Kidney tubule cell (primary cell): ENCODE data around the gene CSTB.
"Not testable (repeated sequence)": the region's sequence is repeated elsewhere in the genome, so short reads cannot be mapped to it uniquely, and the experiment has no call there.

Experiments
- DNase-seq: peaks from one replicate; pipeline ENCODE4 v3.0.0-alpha.2; 2018; ENCODE audit warnings: low spot score

The CSTB gene

DNA sequence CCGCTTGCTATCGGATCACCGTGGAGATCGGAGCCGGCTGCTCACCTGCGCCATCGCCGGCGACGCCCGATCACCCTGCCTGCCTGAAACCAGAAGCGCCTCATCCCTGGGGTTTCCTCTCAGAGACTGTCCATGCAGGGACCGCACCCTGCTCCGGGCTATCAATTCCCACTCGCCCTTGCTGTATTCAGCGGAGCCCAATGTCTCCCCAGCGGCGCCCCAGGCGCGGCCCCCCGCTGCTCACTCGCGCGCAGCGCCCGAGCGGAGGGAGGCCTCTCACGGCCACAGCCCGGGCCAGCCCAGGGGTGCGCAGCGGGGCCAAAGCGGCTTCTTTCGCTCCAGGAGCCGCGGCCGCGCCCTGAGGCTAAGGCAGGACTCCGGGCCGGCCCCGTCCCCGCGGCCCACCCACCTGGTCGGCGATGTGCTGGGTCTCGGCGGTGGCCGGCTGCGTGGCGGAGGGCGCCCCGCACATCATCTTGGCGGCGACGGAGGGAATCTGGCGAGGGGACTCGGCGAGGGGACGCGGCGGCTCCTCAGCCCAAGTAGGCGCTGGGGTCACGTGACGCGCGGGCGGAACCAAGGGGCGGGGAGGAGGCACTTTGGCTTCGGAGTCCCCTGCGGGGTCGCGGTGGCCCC, at the start of gene CSTB:
Gene CSTB, minus strand, starts transcription at position 514 of the 636 bp plus-strand sequence. Its CDS starts 39 bp downstream, at position 475.
- DNase-seq, result peak; percentile 62

DNA sequence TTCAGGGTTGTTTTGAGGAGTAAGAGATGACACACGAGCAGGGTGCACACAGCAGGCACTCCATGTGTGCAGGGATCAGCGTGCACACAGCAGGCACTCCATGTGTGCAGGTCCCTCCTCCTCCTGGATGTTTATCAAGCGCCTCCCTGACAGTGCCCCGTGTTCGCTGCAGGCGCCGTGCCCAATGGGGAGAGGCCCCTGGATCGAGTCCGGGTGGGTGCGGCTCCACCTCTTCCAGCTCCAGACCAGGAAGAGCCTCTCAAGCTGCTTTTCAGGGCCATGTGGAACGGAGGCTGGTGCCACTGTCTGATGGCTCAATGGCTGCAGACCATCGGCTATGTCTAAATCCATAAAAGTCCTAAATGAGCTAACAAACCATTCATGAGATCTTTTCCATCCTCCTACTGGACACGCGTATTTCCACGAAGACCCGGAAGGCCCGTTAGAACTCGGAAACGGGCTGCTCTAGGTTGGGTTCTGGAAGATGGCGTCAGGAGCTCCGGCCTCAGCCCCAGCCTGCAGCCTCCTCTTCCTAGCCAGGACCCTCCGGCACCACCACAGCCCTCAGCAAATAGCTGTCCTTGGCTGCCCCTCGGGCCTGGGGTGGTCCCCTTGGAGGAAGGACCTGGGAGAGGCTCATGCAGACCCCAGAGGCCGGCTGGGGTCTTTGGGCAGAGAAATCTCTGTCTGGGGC, 49.3 kb upstream of the CSTB start:
- no peak for DNase-seq

GRCh38 chr21:43824333-43825241, 48.5 kb upstream of the CSTB start:
- DNase-seq, result peak; percentile 26

GRCh38 chr21:43822741-43823140, 46.6 kb upstream of the CSTB start:
- DNase-seq, result not testable (repeated sequence)

DNA sequence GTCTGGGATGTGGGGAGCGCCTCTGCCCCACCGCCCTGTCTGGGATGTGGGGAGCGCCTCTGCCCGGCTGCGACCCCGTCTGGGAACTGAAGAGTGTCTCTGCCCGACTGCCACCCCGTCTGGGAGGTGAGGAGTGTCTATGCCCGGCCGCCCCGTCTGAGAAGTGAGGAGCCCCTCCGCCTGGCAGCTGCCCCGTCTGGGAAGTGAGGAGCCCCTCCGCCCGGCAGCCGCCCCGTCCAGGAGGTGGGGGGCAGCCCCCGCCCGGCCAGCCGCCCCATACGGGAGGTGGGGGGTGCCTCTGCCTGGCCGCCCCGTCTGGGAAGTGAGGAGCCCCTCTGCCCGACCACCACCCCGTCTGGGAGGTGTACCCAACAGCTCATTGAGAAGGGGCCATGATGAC, 46.1 kb upstream of the CSTB start:
- DNase-seq, result not testable (repeated sequence)

- no peak for DNase-seq
Measured at GRCh38 chr21:43820466-43820865, 44.4 kb upstream of the CSTB start.

GRCh38 chr21:43819511-43820405, 43.6 kb upstream of the CSTB start:
- DNase-seq, result no peak

DNA sequence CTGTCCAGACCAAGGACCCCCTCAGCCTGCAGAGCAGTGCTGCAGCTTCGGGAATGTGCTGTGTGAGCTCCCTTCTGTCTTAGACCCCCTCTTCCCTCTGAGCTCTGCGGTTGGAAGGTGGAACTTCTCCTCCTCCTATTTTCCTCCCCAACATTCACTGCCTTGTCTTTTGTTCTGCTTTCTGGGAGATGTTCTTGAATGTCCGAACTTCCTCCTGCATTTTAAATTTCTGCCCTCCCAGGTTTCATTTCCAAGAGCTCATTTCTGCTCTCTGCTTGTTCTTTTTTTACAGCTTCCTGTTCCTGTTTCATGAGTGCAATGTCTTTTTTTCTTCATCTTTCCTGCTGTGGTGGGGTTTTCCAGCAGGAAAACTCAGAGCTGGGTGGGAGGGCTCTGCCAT, 42.6 kb upstream of the CSTB start:
- no peak for DNase-seq

DNA sequence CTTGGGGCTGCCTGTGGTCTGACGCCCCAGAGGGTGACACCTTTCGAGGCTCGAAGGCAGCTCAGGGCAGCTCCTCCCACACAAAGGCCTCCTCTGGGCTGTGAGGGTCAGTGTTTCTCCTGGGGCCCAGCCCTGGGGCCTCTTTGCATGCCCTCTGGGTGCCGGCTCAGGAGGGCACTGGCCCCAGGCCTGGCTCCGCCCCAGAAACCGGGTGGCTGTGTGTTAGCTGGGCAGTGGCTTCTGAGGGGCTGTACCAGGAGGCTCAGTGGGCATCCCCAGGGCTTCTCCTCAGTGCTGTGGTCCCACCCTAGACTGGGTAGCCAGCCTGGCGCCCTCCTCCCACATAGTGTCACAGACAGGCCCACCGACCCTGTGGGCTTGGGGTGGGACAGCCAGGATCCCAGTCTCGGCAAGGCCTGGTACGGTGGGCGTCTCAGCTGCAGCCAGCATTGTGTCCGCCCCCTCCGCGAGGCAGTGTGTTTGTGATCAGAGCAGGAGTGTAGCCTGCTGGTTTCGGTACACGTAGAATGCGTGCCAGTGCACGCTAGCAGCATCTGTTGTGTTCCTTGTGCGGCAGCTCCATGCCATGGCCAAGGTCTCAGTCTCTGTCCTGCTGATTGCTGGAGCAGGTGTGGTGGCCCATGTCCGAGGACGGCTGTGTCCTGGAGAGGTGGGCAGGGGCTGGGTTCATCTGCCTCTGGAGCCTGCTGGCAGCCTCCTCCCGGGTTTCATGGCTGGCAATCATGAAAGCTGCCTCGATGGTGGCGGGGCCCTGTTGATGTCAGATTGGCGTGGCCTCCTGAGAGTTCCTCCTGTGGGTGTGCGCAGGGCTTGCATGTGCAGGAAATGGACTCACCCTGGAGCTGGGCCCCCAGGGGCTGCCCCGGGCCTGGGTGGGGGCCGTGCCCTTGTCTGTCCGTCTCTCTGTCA, 41.3 kb upstream of the CSTB start:
- DNase-seq, result no peak

DNA sequence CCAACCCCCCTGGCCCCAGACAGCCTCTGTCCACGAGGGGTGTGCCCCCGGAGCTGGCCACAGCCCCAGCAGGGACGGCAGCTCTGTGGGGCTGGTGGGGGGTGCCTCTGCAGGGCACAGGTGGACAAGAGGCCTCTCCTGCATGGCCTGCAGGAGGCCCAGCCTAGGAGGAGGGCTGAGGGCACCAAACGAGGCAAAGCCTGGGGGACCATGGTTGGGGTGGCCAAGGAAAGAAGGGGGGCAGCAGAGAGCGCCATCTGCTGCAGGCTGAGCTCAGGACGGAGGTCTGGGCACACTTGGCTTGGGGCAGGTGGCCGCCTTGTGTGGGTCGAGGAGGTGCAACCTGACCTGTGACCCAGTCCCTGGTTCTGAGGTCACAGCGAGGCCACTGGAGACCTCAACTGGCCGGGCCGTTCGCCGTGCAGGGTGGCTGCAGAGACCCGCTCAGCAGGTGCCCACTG, 40.5 kb upstream of the CSTB start:
- no peak for DNase-seq

GRCh38 chr21:43815991-43816390, 39.9 kb upstream of the CSTB start:
- DNase-seq, result no peak

- no peak for DNase-seq
Measured at GRCh38 chr21:43815107-43815613, 39.1 kb upstream of the CSTB start.

DNA sequence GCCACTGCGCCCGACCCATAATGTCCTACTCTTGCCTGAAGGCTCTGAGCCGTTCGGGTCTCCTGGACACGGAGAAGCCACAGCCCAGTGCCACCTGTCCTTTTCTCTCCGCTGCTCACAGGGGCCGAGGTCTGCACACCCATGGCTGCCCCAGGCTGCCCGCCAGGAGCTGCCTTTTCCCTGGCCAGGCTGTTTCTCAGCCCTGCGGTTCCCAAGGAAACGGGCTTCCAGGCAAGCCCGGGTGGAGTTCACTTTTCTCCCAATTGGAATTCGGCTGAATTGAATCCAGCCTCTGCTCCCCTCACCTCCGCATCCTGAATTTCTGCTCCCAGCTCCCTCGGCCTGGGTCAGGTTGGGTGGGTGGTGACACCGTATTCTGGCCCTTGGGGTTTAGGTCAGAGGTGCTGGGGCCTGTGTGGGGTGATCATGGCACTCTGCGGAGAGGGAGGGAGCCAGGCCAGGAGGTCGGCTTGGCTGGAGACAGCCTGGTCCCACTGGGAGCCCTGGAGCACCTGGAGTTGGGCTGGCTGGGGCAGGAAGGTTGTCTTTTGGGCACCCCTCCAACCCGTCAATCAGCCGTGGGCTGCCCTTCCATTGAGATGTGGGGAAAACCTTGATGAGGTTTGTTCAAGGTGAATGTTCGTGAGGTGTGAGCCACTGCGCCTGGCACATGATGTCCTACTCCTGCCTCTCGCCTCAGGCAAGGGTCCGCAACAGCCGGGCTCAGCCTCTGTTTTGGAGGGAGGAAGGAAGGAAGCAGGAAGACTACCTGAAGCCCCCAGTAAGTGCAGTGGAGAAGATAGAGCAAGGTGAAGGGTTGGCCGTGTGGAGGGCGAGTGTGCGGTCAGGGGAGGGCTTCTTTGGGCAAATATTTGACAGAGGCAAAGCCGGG, 38.4 kb upstream of the CSTB start:
- DNase-seq, result peak; percentile 22

DNA sequence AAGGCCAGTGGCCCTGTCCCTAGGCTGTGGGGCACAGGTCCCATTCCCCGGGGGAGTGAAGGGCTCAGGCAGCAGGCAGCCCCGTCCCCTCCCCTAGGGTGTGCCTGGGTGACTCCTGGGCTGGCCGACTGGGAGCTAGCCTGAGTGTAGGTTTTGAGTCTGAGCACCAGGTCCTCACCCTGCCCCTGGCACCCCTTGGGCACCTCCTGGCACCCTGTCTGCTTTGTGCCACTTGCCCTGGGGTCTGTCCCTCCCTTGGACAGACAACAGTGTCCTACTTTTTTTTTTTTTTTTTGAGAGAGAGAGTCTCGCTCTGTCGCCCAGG, 37.5 kb upstream of the CSTB start:
- DNase-seq, result no peak

DNA sequence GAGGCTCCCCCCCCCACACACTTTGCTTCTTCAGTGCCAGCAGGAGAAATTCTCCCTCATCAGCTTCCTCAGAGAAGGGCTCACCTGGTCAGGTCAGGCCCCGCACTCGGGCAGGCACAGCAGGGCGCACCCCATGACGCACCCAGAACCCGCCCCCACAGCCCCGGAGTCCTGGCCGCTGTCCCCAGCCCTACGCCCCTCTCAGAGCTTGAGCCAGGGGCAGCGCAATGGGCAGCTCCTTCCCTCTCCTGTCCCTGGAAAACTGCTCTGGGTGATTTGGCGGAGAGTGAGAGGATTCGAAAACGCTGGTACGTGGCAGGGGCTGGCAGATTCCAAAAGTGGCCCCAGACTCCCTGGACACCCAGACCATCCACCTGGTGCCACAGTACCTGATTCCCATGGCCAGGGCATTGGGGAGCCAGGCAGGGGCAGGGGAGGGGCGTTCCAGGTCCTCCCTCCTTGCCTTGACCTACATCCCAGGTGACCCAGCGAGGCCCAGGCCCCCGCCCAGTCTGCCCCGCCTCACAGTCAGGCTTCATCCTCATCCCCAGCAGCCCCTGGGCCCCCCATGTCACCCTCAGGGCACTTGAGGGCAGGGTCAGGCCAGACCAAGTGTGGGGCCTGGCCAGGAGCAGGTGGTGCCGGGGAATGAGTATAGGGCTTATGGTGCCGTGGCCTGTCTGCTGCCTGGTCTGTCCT, 37.0 kb upstream of the CSTB start:
- no peak for DNase-seq

GRCh38 chr21:43812139-43812821, 36.2 kb upstream of the CSTB start:
- DNase-seq, result peak; percentile 23

DNA sequence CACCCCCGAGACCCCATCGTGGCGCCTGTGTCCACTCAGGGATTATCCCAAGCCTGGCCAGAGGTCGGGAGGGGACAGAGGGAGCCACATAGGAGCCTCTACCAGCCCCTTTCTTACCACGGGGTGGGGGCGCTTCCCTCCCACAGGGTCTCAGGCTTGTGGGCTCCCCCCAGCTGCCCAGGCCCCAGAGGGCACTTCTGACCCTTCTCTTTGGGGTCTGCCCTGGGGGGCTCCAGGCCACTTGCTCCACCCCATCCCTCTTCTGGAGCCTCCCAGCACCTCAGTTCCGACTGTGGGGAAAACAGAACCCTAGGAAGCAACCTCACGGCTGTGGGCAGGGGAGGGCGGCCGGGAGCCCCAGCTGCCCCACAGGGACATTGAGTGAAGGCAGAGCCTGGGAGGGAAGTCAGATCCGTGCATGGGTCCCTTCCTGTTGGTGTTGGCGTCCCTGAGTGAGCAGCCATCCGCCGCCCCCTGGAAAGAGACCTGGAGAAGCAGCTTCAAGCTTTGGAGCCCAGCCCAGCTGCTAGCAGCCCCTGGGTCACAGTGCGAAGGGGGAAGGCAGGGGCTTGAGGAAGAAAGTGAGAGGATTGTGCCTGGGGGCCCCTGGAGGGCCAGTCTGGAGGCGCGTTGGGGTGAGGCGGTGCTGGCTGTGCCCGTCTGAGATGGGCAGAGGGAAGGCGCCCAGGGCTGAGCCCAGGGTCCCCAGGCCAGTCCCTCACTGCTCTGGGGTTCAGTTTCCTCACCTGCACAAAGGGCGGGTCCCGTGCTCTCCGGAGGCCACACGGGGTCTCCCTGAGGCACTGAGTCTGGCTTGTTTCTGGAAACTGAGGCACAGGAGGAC, 35.4 kb upstream of the CSTB start:
- DNase-seq, result no peak
